Activated CD4-positive, alpha-beta T cell treated with anti-CD3 and anti-CD28 coated beads for 4 hours (primary cell): ENCODE results near the gene CRYBB2.
"Not testable (repeated sequence)": the region's sequence is repeated elsewhere in the genome, so short reads cannot be mapped to it uniquely, and the experiment has no call there.

Experiments used
- DNase-seq, 2 donors: peaks; one replicate each; pipeline ENCODE4 v3.0.0-alpha.2; 2020

CRYBB2 gene

GRCh38 chr22:25200967-25201366 lies 18.5 kb upstream of the CRYBB2 start:
- DNase-seq = no peak

GRCh38 chr22:25201557-25202273 lies 17.7 kb upstream of the CRYBB2 start:
- DNase-seq = no peak

DNA sequence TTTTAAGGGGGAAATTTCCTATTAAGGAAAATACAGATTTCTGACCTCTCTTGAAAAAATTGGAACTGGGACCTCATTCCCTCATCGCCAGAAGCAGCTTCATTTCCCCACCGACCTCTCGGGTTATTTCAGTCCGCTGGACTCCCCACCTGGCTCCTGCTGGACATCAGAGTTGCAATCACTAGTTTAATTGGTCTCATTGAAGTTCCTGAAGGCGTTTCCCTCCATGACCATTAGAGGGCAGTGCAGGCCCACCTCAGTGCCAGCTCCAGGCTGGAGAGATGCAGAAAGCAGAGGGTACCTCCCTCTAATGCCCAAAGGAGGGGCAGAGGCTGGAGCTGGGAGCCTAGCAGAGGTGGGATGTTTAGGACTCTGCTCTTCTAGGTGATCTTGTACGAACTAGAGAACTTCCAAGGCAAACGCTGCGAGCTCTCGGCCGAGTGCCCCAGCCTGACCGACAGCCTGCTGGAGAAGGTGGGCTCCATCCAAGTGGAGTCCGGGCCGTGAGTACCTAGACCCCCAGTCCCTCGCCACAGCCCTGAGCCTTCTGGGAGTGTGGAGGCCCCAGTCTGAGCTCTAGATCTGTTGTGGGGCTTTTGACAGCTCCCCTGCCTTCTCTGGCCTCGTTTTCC lies 17.0 kb upstream of the CRYBB2 start:
- DNase-seq = peak; percentile 10 to 48

DNA sequence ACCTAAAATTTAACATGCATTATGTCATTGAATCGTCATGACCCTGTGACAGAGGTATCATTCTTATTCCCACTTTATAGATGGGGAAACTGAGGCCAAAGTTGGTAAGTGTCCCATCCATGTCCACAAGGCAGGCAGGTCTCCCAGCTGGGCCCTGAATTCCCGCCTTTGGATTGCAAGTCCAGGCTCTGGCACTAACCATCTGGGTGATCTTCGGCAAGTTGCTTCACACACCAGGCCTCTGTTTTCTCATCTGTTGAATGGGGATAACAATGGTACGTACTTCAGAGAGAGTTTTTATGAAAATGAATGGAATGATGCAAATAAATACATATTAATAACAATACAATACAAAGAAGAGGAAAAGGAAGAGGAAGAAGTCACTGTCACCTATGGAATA lies 16.4 kb upstream of the CRYBB2 start:
- no peak for DNase-seq

- not testable (repeated sequence) for DNase-seq
Measured at GRCh38 chr22:25204547-25204946, 14.9 kb upstream of the CRYBB2 start.

- DNase-seq = no peak
Measured at GRCh38 chr22:25205847-25206246, 13.6 kb upstream of the CRYBB2 start.

- DNase-seq = no peak
Measured at GRCh38 chr22:25206998-25207397, 12.4 kb upstream of the CRYBB2 start.

GRCh38 chr22:25207553-25208157 lies 11.8 kb upstream of the CRYBB2 start:
- DNase-seq = no peak

GRCh38 chr22:25208328-25208727 lies 11.1 kb upstream of the CRYBB2 start:
- DNase-seq = no peak

- DNase-seq = no peak
Measured at GRCh38 chr22:25208743-25209505, 10.5 kb upstream of the CRYBB2 start.

DNA sequence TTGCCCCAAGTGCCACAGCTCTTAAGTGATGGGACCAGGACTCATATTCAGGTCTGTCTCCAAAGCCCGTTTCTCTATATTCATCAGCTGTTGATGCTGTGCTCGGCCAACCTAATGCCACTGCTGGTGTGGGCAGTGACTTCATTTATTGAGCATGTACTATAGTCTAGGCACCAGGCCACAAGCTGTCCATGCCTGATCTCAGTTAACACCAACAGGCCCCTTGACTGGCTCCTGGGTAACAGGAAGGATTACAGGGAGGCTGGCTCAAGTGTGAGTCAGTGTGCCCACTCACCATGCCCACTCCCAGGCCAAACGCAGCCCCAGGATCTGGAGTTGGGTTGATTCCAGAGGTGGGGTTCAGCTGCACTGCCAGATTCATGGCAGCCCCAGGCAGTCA lies 8.6 kb upstream of the CRYBB2 start:
- no peak for DNase-seq

DNA sequence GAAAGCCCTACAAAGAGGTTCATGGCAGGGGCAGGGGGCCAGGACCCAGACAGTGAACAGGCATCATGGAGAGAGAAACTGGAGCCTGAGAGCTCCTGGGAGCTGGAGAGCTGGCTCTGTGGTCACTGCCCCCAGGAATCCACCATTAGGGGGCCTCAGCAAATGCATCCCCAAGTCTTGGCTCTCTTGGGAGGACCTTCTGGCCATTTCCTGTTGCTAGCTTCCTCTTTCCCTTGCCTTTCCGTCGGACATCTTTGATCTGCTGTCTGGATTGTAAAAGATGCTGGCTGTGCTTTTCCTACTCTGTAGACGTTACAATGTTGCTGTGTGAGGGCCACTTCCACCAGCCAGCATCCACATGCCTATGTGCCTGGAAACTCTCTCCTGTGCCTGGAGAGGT lies 7.1 kb upstream of the CRYBB2 start:
- DNase-seq = no peak

- no peak for DNase-seq
Measured at GRCh38 chr22:25213221-25213620, 6.2 kb upstream of the CRYBB2 start.

- no peak for DNase-seq
Measured at GRCh38 chr22:25216230-25216629, 3.2 kb upstream of the CRYBB2 start.

DNA sequence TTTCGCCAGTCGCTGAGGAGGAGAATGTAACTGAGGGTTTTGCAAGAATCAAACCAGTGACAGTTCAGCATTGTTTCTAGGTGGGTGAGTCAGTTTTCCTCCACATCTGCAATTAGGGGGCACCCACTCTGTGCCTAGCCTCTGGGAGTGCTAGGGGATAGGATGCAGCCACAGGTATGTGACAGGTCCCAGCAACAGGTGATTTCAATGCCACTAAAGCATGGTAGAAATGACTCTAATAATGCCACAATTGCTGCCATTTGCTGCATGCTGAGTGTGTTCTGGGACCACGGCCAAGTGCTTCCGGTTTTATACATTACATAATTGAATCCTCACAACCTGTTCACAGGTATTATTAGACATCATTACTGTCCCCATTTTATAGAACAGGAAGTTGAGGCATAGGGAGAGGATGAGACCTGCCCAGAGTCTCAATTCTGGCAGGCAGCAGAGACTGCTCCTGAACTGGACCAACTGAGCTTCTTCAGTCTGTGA lies 556 bp downstream of the CRYBB2 start:
- no peak for DNase-seq

GRCh38 chr22:25221790-25222189 lies 2.4 kb downstream of the CRYBB2 start:
- no peak for DNase-seq

GRCh38 chr22:25223269-25223850 lies 3.9 kb downstream of the CRYBB2 start:
- no peak for DNase-seq

DNA sequence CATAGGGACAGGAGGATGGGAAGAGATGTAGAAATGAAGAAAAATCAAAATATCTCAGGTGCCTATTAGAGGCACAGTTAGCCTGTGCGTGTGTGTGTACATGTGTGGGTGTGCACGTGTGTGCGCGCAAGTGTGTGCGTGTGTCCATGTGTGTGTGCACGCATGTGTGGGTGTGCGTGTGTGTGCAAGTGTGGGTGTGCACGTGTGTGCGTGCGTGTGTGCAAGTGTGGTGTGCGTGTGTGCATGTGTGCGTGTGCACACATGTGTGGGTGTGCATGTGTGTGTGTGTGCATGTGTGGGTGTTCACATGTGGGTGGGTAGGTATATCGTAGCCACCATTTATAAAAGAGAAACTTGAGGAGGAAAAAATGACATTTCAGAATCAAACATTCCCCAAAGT lies 9.4 kb downstream of the CRYBB2 start:
- no peak for DNase-seq

DNA sequence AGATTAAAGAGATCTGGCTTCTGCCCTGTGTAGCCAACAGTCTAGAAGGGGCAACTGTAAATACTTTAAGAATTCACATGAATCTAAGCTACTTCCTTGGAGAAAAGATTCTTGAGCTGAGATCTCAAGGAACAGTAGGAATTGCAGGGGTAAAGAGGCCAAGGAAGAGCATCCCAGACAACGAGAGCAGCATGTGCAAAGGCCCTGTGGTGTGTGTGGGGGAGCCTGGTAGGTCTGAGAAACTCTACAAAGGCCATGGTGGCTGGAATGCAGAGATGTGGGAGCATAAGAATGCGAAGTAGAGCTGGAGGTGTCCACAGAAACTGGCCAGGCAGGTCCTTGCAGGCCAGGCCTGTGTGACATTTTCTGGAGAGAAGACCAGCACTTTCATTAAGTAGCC lies 11.3 kb downstream of the CRYBB2 start:
- not testable (repeated sequence) for DNase-seq

DNA sequence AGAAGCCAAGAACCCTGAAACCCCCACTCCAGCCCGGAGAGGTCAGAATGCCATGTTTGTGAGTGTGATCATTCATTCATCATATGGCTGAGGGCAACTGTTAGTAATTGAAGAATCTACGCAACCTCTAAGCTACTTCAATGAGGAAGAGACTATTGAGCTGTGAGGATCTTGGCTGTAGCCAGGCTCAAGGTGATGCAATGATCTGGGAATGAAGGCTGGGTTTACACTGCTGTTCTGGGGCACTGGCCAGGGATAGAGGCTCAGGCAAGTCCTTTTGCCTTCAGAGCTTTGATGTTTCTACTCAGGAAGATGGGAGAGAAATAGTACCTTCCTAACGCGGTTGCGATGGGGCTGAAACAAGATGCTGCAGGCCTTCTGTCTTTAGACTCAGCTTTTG lies 12.9 kb downstream of the CRYBB2 start:
- no peak for DNase-seq

- not testable (repeated sequence) for DNase-seq
Measured at GRCh38 chr22:25233706-25234105, 14.3 kb downstream of the CRYBB2 start.

- DNase-seq = peak; percentile 26 to 31
Measured at GRCh38 chr22:25235547-25236290, 16.3 kb downstream of the CRYBB2 start.
